HG03095 (cell line): ENCODE data around the gene CCDC40.
"Not testable (repeated sequence)": the region's sequence is repeated elsewhere in the genome, so short reads cannot be mapped to it uniquely, and the experiment has no call there.

Source experiments
- ATAC-seq: cut with Tn5 transposase; IDR thresholded peaks from one replicate; pipeline ENCODE4 v1.9.1; 2021; ENCODE audit warnings: moderate library complexity; ENCODE audit not compliant: unreplicated experiment

Gene CCDC40

GRCh38 chr17:80071116-80071841, 34.8 kb downstream of the CCDC40 start:
- no peak for ATAC-seq

- ATAC-seq, result no peak
These were observed 36.0 kb downstream of the CCDC40 start for GRCh38 chr17:80072410-80072809.

- no peak for ATAC-seq
These were observed 43.6 kb downstream of the CCDC40 start for GRCh38 chr17:80080081-80080480.

GRCh38 chr17:80081596-80081995, 45.2 kb downstream of the CCDC40 start:
- no peak for ATAC-seq

- no peak for ATAC-seq
These were observed 46.1 kb downstream of the CCDC40 start for GRCh38 chr17:80082403-80083135.

GRCh38 chr17:80083136-80083661, 46.8 kb downstream of the CCDC40 start:
- ATAC-seq, result no peak

- ATAC-seq, result no peak
These were observed 48.3 kb downstream of the CCDC40 start for GRCh38 chr17:80084773-80085172.

- no peak for ATAC-seq
These were observed 49.6 kb downstream of the CCDC40 start for GRCh38 chr17:80086081-80086480.

GRCh38 chr17:80086616-80087015, 50.2 kb downstream of the CCDC40 start:
- ATAC-seq, result no peak

GRCh38 chr17:80087346-80088265, 51.2 kb downstream of the CCDC40 start:
- no peak for ATAC-seq

- no peak for ATAC-seq
These were observed 53.3 kb downstream of the CCDC40 start for GRCh38 chr17:80089762-80090161.

GRCh38 chr17:80090164-80090563, 53.7 kb downstream of the CCDC40 start:
- not testable (repeated sequence) for ATAC-seq

GRCh38 chr17:80091376-80091775, 54.9 kb downstream of the CCDC40 start:
- no peak for ATAC-seq

- ATAC-seq, result no peak
These were observed 56.5 kb downstream of the CCDC40 start for GRCh38 chr17:80092959-80093358.

GRCh38 chr17:80095038-80095843, 58.8 kb downstream of the CCDC40 start:
- no peak for ATAC-seq

GRCh38 chr17:80095844-80096475, 59.5 kb downstream of the CCDC40 start:
- no peak for ATAC-seq

- ATAC-seq, result no peak
These were observed 60.1 kb downstream of the CCDC40 start for GRCh38 chr17:80096561-80097021.

GRCh38 chr17:80097127-80097621, 60.7 kb downstream of the CCDC40 start:
- ATAC-seq, result no peak

- ATAC-seq, result no peak
These were observed 61.6 kb downstream of the CCDC40 start for GRCh38 chr17:80097844-80098691.
